ENCODE results near the gene KCNMA1. TPM values are rescaled to one million over a fixed set of nuclear protein-coding genes. Genes with fewer than 3 reads are reported as not detected.

Gene KCNMA1
- total RNA-seq, 1 donor from 2014 or later, result 0.17 TPM

GRCh38 chr10:77493239-77493806 lies 144.3 kb downstream of the KCNMA1 start:
- intact Hi-C loops (cut with micrococcal nuclease), result no loop called here

GRCh38 chr10:77492368-77492994 lies 145.1 kb downstream of the KCNMA1 start:
- intact Hi-C loops (cut with micrococcal nuclease), result no loop called here

- intact Hi-C loops (cut with micrococcal nuclease), result no loop called here
Measured at GRCh38 chr10:77490534-77491314, 146.9 kb downstream of the KCNMA1 start.

GRCh38 chr10:77486517-77486916 lies 151.1 kb downstream of the KCNMA1 start:
- intact Hi-C loops (cut with micrococcal nuclease), result no loop called here

- intact Hi-C loops (cut with micrococcal nuclease), result no loop called here
Measured at GRCh38 chr10:77485847-77486246, 151.8 kb downstream of the KCNMA1 start.

- intact Hi-C loops (cut with micrococcal nuclease), result no loop called here
Measured at GRCh38 chr10:77482072-77482471, 155.5 kb downstream of the KCNMA1 start.

- intact Hi-C loops (cut with micrococcal nuclease), result no loop called here
Measured at GRCh38 chr10:77479586-77479985, 158.0 kb downstream of the KCNMA1 start.

GRCh38 chr10:77478962-77479359 lies 158.6 kb downstream of the KCNMA1 start:
- intact Hi-C loops (cut with micrococcal nuclease), result no loop called here

- intact Hi-C loops (cut with micrococcal nuclease), result no loop called here
Measured at GRCh38 chr10:77478247-77478961, 159.2 kb downstream of the KCNMA1 start.

GRCh38 chr10:77475522-77475921 lies 162.1 kb downstream of the KCNMA1 start:
- intact Hi-C loops (cut with micrococcal nuclease), result no loop called here

GRCh38 chr10:77474939-77475338 lies 162.7 kb downstream of the KCNMA1 start:
- intact Hi-C loops (cut with micrococcal nuclease), result no loop called here

- intact Hi-C loops (cut with micrococcal nuclease), result no loop called here
Measured at GRCh38 chr10:77474386-77474785, 163.2 kb downstream of the KCNMA1 start.

GRCh38 chr10:77472146-77472545 lies 165.5 kb downstream of the KCNMA1 start:
- intact Hi-C loops (cut with micrococcal nuclease), result no loop called here

- intact Hi-C loops (cut with micrococcal nuclease), result no loop called here
Measured at GRCh38 chr10:77471069-77471536, 166.5 kb downstream of the KCNMA1 start.

- intact Hi-C loops (cut with micrococcal nuclease), result no loop called here
Measured at GRCh38 chr10:77467422-77467963, 170.1 kb downstream of the KCNMA1 start.

- intact Hi-C loops (cut with micrococcal nuclease), result no loop called here
Measured at GRCh38 chr10:77463967-77464745, 173.5 kb downstream of the KCNMA1 start.

GRCh38 chr10:77463499-77463898 lies 174.1 kb downstream of the KCNMA1 start:
- intact Hi-C loops (cut with micrococcal nuclease), result no loop called here

GRCh38 chr10:77461636-77462296 lies 175.8 kb downstream of the KCNMA1 start:
- intact Hi-C loops (cut with micrococcal nuclease), result no loop called here

- intact Hi-C loops (cut with micrococcal nuclease), result no loop called here
Measured at GRCh38 chr10:77459905-77460304, 177.7 kb downstream of the KCNMA1 start.

GRCh38 chr10:77458986-77459590 lies 178.5 kb downstream of the KCNMA1 start:
- intact Hi-C loops (cut with micrococcal nuclease), result no loop called here

Measured in T-helper 1 cell treated with Interleukin-12 subunit alpha and Interleukin-12 subunit beta and Interleukin-4 antibody, amounts not matched to agents 30 ng/mL and 1 ng/mL, for 36 hours (primary cell).